Measurements from ENCODE around the gene CUEDC1. TPM values are rescaled to one million over a fixed set of nuclear protein-coding genes. Genes with fewer than 3 reads are reported as not detected.
"Not testable (repeated sequence)": the region's sequence is repeated elsewhere in the genome, so short reads cannot be mapped to it uniquely, and the experiment has no call there.

The CUEDC1 gene
- total RNA-seq, 1 donor from 2014 or later, result 76.1 TPM

- intact Hi-C loops (cut with DNase I), result no loop called here
- DNase-seq (ENCODE audit: low spot score in 2 of 2), result no peak
- no peak for TF ChIP-seq CTCF (IDR thresholded peaks at IDR 0.05)
- Histone ChIP-seq H3K4me1 (no peaks in the 10 kb centered on the region), H3K9me3 (no peaks in the 10 kb centered on the region), H3K4me3 (no peak overlapping the region), H3K27ac (no peak overlapping the region), H3K27me3 (no peaks in the 10 kb centered on the region), H3K36me3 (peaks cover 78 to 80% of the 10 kb centered on the region in 2 donors)
Observed at GRCh38 chr17:57975044-57975443, 19.8 kb upstream of the CUEDC1 start.

GRCh38 chr17:57974053-57974824 lies 19.0 kb upstream of the CUEDC1 start:
- H3K36me3 ChIP-seq, result peaks cover 71 to 74% of the 10 kb centered on the region in 2 donors
- DNase-seq (ENCODE audit: low spot score in 2 of 2); H3K9me3 ChIP-seq; H3K4me3 ChIP-seq; H3K27me3 ChIP-seq; H3K27ac ChIP-seq; H3K4me1 ChIP-seq; intact Hi-C loops (cut with DNase I): not testable (repeated sequence)

- H3K27me3 ChIP-seq, result no peaks in the 10 kb centered on the region
- peaks cover 52 to 53% of the 10 kb centered on the region in 2 donors for H3K36me3 ChIP-seq
- no peak for TF ChIP-seq CTCF (IDR thresholded peaks at IDR 0.05)
- H3K4me3 ChIP-seq, result no peak overlapping the region
- no peak overlapping the region for H3K27ac ChIP-seq
- H3K9me3 ChIP-seq, result no peaks in the 10 kb centered on the region
- H3K4me1 ChIP-seq, result no peaks in the 10 kb centered on the region
- intact Hi-C loops (cut with DNase I), result no loop called here
- no peak for DNase-seq (ENCODE audit: low spot score in 2 of 2)
Observed at GRCh38 chr17:57972151-57972550, 16.9 kb upstream of the CUEDC1 start.

- intact Hi-C loops (cut with DNase I), result no loop called here
- H3K27ac ChIP-seq, result no peak overlapping the region
- H3K9me3 ChIP-seq, result no peaks in the 10 kb centered on the region
- no peak for DNase-seq (ENCODE audit: low spot score in 2 of 2)
- H3K4me1 ChIP-seq, result no peaks in the 10 kb centered on the region
- TF ChIP-seq CTCF (IDR thresholded peaks at IDR 0.05), result no peak
- H3K36me3 ChIP-seq, result peaks cover 46 to 47% of the 10 kb centered on the region in 2 donors
- no peak overlapping the region for H3K4me3 ChIP-seq
- no peaks in the 10 kb centered on the region for H3K27me3 ChIP-seq
Observed at GRCh38 chr17:57971572-57971971, 16.4 kb upstream of the CUEDC1 start.

GRCh38 chr17:57970710-57971109 lies 15.5 kb upstream of the CUEDC1 start:
- Histone ChIP-seq H3K27ac (no peak overlapping the region), H3K4me1 (no peaks in the 10 kb centered on the region), H3K9me3 (no peaks in the 10 kb centered on the region), H3K27me3 (no peaks in the 10 kb centered on the region), H3K36me3 (peaks cover 37 to 39% of the 10 kb centered on the region in 2 donors), H3K4me3 (no peak overlapping the region)
- TF ChIP-seq CTCF (IDR thresholded peaks at IDR 0.05), result no peak
- no peak for DNase-seq (ENCODE audit: low spot score in 2 of 2)
- intact Hi-C loops (cut with DNase I), result no loop called here

GRCh38 chr17:57968456-57968855 lies 13.2 kb upstream of the CUEDC1 start:
- Histone ChIP-seq H3K27me3 (no peaks in the 10 kb centered on the region), H3K27ac (no peak overlapping the region), H3K4me1 (no peaks in the 10 kb centered on the region), H3K9me3 (no peaks in the 10 kb centered on the region), H3K4me3 (no peak overlapping the region), H3K36me3 (peaks cover 18% of the 10 kb centered on the region in 2 donors)
- TF ChIP-seq CTCF (IDR thresholded peaks at IDR 0.05), result no peak
- intact Hi-C loops (cut with DNase I), result no loop called here
- DNase-seq (ENCODE audit: low spot score in 2 of 2), result no peak
